ENCODE data around the gene FAM237B. TPM values are rescaled to one million over a fixed set of nuclear protein-coding genes. Genes with fewer than 3 reads are reported as not detected.

Gene FAM237B
- total and polyA plus RNA-seq, 2 of the 8 experiments (the other 6 are each of a cell fraction or from before 2014, with no cell fraction given), result not detected

DNA sequence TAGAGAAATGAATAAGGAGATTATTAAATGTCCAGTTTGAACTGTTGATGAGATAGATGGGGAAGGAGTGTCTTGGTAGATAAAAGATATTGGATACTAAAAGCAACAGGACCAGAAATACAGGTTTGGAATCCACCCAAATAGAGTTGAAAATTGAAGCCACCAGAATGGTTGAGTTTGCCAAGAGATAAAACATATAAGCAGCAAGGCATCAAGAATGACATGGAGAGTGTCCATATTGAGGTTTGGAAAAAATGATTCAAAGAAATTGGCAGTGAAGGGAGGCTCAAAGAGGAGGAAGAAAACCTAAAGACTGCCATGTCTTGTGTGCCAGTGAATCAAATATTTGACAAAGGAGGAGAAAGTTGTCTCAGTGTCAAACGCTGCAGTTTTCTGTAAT is 51.9 kb downstream of the FAM237B start (continued):
- TF ChIP-seq, protein P1, sequence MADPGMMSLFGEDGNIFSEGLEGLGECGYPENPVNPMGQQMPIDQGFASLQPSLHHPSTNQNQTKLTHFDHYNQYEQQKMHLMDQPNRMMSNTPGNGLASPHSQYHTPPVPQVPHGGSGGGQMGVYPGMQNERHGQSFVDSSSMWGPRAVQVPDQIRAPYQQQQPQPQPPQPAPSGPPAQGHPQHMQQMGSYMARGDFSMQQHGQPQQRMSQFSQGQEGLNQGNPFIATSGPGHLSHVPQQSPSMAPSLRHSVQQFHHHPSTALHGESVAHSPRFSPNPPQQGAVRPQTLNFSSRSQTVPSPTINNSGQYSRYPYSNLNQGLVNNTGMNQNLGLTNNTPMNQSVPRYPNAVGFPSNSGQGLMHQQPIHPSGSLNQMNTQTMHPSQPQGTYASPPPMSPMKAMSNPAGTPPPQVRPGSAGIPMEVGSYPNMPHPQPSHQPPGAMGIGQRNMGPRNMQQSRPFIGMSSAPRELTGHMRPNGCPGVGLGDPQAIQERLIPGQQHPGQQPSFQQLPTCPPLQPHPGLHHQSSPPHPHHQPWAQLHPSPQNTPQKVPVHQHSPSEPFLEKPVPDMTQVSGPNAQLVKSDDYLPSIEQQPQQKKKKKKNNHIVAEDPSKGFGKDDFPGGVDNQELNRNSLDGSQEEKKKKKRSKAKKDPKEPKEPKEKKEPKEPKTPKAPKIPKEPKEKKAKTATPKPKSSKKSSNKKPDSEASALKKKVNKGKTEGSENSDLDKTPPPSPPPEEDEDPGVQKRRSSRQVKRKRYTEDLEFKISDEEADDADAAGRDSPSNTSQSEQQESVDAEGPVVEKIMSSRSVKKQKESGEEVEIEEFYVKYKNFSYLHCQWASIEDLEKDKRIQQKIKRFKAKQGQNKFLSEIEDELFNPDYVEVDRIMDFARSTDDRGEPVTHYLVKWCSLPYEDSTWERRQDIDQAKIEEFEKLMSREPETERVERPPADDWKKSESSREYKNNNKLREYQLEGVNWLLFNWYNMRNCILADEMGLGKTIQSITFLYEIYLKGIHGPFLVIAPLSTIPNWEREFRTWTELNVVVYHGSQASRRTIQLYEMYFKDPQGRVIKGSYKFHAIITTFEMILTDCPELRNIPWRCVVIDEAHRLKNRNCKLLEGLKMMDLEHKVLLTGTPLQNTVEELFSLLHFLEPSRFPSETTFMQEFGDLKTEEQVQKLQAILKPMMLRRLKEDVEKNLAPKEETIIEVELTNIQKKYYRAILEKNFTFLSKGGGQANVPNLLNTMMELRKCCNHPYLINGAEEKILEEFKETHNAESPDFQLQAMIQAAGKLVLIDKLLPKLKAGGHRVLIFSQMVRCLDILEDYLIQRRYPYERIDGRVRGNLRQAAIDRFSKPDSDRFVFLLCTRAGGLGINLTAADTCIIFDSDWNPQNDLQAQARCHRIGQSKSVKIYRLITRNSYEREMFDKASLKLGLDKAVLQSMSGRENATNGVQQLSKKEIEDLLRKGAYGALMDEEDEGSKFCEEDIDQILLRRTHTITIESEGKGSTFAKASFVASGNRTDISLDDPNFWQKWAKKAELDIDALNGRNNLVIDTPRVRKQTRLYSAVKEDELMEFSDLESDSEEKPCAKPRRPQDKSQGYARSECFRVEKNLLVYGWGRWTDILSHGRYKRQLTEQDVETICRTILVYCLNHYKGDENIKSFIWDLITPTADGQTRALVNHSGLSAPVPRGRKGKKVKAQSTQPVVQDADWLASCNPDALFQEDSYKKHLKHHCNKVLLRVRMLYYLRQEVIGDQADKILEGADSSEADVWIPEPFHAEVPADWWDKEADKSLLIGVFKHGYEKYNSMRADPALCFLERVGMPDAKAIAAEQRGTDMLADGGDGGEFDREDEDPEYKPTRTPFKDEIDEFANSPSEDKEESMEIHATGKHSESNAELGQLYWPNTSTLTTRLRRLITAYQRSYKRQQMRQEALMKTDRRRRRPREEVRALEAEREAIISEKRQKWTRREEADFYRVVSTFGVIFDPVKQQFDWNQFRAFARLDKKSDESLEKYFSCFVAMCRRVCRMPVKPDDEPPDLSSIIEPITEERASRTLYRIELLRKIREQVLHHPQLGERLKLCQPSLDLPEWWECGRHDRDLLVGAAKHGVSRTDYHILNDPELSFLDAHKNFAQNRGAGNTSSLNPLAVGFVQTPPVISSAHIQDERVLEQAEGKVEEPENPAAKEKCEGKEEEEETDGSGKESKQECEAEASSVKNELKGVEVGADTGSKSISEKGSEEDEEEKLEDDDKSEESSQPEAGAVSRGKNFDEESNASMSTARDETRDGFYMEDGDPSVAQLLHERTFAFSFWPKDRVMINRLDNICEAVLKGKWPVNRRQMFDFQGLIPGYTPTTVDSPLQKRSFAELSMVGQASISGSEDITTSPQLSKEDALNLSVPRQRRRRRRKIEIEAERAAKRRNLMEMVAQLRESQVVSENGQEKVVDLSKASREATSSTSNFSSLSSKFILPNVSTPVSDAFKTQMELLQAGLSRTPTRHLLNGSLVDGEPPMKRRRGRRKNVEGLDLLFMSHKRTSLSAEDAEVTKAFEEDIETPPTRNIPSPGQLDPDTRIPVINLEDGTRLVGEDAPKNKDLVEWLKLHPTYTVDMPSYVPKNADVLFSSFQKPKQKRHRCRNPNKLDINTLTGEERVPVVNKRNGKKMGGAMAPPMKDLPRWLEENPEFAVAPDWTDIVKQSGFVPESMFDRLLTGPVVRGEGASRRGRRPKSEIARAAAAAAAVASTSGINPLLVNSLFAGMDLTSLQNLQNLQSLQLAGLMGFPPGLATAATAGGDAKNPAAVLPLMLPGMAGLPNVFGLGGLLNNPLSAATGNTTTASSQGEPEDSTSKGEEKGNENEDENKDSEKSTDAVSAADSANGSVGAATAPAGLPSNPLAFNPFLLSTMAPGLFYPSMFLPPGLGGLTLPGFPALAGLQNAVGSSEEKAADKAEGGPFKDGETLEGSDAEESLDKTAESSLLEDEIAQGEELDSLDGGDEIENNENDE (IDR thresholded peaks at IDR 0.05; ENCODE audit: insufficient replicate concordance, low read length), result no peak
- TF ChIP-seq KDM1A (IDR thresholded peaks at IDR 0.05; ENCODE audit: borderline replicate concordance, low read length) (no peak), SP1 (IDR thresholded peaks at IDR 0.05; ENCODE audit: low read depth, low read length) (no peak), EP300 (IDR thresholded peaks at IDR 0.05; ENCODE audit: borderline replicate concordance in 1 of 2, low read depth in 2 of 2, low read length in 2 of 2) (no peak), EGR1 (IDR thresholded peaks at IDR 0.05; ENCODE audit: borderline replicate concordance, low read depth, low read length) (no peak), USF2 (IDR thresholded peaks at IDR 0.05; ENCODE audit: low read length) (no peak)
